ENCODE results near the gene CATSPER4.

Gene CATSPER4

DNA sequence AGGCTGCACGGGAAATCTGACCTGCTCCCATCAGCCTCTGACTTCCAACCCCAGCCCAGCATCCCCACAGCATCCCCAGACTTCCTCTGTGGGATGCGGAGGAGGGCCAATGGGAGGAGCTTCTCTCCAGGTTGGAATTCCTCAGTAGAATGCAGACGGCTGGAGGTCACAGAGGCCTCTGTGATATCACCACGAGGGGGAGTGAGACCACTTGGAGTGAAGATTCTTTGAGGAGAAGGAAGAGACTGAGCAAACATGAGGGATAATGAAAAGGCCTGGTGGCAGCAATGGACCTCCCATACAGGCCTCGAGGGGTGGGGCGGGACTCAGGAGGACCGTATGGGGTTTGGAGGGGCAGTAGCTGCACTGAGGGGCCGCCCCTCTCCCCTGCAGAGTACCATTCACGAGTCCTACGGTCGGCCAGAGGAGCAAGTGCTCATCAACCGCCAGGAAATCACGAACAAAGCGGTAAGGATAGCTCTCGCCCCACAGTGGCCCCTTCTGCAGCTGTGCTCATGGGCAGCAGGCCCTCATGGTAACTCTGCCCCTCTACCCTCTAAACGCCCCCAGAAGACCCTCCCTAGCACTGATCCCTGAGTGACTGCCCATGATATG is at the start of gene CATSPER4:
Gene CATSPER4 (plus strand): TSS at position 230 of the 615 bp plus-strand sequence. CDS start 26 bp downstream, at position 256.
- DNase-seq, result no peak

DNA sequence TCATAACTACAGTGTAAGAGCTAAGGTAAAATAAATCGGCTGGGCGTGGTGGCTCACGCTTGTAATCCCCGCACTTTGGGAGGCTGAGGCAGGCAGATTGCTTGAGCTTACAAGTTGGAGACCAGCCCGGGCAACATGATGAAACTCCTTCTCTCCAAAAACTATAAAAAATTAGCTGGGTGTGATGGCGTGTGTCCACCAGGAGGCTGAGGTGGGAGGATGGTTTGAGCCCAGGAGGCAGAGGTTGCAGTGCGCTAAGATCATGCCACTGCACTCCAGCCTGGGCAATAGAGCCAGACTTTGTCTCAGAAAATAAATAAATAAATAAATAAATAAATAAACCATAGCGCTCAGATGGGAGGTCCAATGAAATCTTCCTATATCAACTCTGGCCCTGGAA is 48.2 kb upstream of the CATSPER4 start:
- no peak for DNase-seq

DNA sequence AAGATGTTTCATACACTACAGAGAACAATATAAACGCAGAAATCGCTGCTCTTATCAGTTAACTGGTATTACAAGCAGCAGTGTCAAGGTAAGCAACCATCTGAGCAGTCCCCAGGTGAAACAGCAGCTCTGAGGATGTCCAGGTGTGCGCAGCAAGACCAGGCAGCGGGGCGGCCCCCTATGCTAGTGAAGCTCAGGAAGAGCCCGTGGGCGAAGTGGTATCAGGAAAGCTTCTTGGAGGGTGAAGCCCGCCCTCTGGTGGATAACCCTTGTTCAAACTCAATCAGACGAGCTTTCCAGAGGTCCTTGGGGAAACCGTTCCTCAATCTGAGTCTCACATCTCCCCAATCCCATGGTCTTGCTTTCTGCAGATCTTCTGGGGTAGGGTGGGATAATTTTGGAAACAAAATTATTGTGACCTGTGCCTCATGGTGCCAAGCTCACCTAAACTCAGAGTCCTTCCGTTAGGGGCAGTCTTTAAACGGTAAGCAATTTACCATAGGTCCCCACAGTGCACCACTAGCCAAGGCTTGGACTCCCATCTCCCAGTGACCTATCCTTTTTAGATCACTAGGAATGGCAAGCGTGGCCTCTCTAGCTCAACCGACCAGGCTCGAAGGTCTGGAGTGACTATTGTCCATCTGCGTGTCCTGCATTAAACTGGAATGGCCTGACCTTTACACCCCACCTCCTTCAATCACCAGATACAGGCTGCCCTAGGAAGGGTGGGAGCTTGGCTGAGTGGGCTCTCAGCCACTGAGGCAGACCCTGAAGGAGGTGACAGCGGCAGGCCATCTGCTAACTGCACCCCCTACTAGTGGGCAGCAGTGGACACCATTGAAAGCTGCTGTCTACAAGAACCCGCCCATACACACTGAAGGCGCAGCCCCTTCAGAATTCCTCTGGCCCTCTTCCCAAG is 45.1 kb upstream of the CATSPER4 start:
- DNase-seq, result peak; percentile 84

DNA sequence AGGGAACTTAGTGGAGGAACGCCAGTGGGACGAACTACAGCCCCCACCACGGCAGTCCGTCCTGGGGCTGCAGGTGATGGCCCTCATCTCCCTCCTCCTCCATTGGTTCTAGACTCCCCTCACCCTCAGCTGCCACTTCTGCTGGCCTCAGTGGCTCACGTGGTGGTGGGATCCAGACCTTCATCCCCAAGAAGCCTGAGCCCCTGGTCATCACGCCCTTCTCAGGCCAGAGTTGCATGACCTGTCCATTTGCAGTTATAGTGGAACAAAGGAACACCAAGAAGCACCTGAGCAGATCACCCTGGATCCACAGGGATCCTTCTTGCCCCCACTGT is 44.5 kb upstream of the CATSPER4 start:
- DNase-seq, result no peak

DNA sequence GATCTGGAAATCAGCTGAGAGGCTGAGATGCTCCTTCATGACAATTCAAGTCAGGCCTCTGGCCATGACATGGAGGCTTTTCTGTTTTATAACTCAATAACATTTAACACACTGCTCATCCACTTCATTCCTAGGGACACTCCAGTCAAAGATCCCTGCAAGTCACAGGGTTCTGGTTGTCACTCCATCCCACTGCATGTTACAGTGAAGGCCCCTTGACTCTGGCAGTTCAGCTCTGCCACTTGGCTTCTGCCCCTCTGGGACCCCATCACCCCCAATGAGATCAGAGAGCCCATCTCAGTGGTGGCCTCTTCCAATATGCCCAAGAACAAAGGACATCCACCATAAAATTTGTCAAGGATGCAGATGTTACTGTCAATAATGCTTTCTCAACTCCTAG is 41.5 kb upstream of the CATSPER4 start:
- no peak for DNase-seq

DNA sequence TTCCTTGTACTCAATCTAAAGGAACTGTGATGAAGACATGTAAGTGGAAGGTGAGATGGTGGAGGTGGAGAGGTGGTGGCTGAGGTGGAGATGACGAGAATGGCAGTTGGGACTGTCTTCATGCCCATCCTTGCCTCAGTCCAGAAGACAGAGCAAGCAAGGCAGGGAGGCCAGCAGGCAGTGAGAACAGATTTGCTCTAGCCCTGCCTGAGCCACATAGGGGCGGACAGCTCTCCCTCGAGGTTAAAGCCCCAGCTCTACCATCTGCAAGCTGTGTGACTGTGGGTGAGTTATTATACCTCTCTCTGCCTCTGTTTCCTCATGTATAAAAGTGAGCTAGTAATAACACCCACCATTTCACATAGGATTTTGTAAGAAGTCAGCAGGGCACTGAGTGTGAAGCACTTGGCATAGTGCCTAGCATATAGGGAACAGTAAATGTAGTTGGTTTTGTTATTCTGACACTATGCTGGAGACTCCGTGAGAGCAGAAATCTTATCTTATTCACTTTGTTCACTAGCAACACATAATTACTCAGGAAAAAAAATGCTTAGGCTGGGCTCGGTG is 36.4 kb upstream of the CATSPER4 start:
- no peak for DNase-seq

DNA sequence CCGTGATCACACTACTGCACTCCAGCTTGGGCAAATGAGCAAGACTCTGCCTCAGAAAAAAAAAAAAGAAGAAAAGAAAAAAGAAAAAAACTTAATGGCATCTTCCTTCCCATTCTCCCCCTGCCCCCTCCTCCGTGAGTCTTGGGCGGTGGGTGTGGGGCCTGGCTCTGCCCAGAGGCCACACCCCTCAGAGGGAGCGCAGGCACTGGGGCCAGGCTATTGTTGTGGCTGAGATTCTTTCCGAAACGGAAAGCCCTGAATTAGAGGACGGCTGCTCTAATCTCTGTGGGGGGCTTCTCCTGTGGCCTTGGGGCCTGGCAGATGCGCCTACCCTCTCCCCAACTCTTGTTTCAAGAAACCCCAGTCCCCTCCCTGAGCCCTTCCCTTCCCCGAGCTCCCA is 35.7 kb upstream of the CATSPER4 start:
- no peak for DNase-seq

DNA sequence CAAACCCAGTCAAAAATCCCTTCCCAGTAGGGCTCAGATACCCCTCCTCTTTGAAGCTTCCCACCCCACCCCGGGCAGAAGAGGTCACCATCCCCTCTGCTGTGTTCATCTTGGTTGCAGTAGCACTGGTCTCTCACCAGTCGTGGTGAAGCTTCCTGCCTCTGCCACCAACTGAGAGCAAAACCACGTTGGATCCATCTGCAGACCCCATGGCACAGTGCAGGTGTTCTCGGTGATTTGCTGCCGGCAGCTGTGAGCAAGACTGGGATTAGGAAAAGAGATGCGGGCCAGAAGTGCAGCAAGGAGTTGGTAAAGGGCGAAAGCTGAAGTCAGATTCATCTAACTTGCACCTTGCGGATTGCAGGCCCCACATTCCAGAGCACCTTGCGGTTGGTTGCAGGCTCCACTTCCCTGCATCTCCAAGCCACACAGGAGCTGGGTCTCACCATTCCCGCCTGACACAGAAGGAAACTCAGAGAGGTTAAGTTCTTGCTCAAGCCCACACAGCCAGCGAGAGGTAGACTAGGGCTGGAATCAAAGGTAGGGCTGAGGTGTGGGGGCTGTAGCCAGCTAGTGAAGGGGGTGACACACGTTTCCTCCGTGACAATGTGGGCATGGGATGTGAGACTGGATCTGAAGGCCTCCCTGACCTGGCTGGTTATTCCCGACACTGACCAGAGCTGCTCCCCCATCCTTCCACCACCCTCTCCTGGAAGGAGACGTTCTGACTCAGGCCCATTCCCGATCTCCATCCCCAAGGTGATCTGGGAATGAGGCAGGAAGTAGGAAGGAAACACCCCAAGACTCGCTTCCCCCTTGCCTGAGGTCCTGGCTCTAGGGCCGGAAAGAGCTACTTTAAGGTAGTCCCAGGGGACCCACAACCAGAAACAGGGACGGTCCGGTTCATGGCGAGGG is 34.8 kb upstream of the CATSPER4 start:
- no peak for DNase-seq

DNA sequence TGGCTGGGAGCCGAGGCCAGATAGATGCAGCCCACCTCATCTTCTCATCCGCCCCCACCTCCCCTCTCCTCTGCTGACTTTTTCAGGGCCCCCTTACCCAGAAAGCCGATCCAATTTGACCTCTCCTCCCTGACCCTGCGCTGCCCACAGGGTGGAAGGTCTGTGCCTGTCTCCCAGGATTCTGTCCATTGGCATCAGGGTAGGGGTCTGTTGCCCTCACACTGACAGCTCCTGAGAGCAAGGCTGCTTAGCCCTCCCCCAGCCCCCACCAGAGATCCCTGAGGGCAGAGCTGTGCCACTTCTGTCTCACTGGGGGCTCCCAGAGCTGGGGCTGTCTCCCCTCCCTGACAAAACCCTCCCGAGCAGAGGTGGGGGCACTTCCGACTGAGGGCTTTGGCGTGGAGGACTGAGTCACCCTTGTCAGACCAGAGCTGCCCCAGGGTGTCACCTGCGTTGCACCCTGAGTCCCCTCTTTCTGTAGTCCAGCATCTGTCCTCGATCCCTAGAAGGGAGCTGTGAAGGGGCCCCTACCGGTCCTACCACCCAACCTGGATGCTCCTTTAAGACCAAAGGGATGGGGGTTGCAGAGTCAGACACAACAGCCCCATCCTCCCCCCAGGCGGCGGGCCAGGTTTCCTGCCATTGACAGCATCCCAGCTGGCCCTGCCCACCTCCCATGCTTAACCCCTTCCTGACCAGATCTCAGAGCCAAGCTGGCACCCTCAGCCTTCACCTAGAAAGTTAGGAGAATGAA is 33.9 kb upstream of the CATSPER4 start:
- no peak for DNase-seq

DNA sequence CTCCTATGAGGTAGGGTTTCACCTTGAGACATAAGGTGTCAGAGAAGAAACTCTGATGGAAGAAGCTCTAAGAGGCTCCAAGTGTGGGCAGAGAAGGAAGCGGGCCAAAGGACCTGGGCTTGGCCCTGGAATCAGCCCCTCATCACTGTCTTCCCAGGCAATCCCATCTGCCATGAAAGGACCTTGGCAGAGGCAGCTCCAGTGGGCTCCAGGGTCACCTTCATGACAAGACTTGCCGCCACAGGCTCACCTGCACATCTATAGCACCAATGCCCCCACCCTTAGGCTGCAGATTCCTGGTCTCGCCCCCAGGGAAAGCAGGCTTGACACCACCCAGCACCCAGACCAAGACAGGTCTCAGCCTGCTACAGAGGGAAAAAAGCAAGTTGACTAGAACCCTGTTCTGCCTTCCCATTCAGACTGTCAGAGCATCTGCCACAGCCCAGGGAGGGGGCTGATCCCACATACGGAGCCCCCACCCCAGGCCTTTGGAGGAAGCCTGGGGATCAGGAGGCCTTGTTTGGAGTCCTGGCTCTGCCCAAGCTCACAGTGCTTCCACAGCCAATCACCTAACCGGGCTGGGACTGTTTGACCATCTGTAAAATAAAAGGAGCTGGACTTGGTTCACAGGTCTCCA is 32.0 kb upstream of the CATSPER4 start:
- no peak for DNase-seq

DNA sequence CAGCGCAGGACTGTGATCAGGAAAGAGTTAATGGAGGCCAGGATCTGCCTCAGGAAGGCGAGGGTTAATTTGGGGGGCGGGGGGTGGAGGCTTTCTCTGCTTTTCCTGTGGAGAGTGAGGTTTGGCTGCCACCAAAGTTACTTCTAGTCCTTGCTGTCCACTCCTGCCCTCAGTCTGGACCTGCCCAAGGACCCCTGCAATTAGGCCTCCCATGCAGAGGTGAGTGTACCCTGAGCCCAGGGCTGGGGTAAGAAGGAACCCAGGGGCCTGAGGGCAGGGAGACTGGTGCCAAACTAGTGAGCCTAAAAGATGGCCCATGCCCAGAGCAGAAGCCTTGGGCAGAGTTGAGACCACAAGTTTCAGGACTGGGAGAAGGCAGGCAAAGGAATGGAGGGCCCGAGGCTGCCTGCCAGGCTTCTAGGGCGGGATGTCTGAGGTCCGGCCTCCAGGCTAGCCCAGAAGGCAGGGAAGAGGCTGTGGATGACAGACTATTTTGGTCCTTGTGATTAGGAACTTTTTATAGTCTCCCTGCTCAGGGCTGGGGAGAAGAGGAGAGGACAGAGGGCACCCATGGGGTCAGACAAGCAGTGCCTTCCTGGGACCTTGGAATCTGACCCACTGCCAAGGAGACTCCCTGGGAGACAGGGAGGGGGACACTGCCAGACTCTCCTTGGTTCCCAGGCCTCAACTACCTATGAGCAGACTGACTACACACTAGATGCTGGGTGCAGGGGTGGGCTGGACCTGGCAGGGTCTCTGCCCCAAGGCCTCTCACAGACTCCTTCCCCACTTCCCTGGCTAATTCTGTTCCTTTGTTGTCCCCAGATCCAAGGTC is 31.3 kb upstream of the CATSPER4 start, which contains the start of gene FAM110D:
Gene FAM110D (plus strand): TSS at position 172 of the 835 bp plus-strand sequence. CDS start 2,213 bp downstream, outside the sequence.
- DNase-seq, result no peak

DNA sequence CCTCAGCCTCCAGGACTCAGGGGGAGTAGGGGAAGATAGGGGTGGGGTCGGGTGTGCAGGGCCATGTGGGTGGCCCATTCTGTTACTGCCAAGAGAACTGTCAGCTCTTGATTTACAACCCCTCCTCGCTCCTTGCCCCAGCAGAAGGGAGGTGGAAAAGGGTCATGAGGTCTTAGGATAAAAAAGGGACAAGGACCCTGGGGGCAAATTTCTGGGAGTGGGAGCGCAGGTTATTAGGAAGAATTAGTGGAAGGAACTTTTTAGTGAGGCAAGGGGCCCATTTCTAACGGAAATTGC is 30.7 kb upstream of the CATSPER4 start:
- DNase-seq, result no peak

DNA sequence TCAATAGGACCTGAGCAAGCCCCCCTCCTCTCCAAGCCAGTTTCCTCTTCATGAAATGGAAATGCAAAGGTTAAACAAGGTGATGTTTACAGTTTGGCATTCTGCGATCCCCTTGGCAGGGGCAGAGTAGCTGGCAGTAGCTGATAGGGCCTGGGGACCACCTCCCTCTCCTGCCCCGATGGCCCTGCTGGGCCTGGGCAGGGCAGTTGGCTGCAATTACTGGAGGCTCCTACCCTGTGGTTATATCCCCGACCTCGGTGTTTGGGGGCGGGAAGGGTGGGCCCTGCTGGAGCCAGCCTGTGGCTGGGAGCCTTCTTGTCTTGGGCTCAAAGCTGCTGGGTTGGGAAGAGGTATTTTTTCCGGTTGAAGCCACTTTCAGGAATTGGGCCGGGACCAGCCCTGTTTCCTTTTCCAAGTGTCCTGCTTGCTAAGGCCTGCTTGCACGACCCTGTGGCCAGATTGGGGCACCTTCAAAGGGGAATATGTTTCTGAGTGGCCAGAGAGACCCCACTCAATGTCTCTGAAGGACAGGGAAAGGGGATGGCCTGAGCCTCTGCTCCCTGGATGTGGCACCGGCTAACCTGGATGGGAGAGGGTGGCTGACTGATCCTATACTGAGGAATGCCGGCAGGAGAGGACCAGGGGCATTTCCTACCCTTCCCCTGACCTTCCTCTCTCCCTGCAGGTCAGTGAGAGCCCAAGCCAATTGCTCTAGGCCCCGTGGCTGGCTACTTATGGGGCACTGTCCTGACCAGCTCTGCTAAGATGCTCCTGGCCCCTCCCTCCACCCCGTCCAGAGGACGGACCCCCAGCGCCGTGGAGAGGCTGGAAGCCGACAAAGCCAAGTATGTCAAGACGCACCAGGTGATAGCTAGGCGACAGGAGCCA is 29.6 kb upstream of the CATSPER4 start:
- DNase-seq, result no peak

DNA sequence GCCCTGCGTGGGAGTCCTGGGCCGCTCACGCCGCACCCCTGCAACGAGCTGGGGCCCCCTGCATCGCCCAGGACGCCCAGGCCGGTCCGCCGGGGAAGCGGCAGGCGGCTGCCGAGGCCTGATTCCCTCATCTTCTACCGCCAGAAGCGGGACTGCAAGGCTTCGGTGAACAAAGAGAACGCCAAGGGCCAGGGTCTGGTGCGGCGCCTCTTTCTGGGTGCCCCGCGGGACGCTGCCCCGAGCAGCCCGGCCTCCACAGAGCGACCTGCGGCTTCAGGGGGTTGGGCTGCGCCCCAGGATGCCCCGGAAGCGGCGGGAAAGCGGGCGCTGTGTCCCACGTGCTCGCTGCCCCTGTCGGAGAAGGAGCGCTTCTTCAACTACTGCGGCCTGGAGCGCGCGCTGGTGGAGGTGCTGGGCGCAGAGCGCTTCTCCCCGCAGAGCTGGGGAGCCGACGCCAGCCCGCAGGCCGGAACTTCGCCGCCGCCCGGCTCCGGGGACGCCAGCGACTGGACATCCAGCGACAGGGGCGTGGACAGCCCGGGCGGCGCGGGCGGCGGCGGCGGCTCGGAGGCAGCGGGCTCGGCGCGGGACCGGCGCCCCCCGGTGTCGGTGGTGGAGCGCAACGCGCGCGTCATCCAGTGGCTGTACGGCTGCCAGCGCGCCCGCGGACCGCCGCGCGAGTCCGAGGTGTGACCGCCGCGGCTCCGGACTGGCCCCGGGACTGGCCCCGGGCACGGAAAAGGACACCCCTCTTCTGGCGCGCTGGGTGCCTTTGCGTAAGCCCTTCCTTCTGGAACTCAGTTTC is 28.8 kb upstream of the CATSPER4 start:
- DNase-seq, result peak; percentile 40

DNA sequence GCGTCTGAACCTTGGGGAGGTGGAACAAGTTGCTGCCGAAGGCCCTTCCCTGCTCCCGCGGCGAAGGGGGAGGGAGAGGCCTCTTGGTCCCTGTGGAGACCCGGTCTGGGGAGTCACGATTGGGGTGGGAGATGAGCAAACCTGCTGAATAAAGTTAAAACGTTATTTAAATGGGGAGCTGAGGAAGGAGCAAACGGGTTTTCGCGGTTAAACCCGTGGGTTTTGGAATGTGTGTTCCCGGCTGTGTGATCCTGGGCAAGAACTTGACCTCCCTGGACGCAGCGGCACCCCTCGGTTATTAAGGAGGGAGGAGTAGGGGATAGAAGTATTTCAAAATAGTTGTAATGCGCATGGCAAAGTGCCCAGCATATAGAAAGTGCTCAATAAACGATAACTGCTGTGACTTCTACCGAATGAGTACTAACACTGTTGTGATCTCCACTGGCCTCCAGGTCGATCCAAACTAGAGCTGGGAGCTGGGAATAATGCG is 28.1 kb upstream of the CATSPER4 start:
- DNase-seq, result no peak

DNA sequence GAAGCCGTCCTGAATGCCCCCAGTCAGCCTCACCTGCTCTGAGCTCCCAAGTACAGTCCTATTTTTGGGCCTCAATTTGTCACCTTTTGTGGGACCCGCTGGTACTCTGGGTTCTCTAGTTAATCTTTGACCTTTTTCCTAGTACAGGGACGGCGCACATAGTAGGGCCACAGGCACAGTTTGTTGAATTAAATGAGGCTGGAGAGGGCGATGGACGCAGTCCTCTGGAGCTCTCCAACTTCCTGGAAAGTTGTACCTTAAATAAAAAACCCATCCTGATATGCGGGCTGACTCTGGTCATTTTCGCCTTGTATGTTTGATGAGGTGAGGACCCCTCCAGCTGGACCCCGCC is 26.7 kb upstream of the CATSPER4 start:
- no peak for DNase-seq

DNA sequence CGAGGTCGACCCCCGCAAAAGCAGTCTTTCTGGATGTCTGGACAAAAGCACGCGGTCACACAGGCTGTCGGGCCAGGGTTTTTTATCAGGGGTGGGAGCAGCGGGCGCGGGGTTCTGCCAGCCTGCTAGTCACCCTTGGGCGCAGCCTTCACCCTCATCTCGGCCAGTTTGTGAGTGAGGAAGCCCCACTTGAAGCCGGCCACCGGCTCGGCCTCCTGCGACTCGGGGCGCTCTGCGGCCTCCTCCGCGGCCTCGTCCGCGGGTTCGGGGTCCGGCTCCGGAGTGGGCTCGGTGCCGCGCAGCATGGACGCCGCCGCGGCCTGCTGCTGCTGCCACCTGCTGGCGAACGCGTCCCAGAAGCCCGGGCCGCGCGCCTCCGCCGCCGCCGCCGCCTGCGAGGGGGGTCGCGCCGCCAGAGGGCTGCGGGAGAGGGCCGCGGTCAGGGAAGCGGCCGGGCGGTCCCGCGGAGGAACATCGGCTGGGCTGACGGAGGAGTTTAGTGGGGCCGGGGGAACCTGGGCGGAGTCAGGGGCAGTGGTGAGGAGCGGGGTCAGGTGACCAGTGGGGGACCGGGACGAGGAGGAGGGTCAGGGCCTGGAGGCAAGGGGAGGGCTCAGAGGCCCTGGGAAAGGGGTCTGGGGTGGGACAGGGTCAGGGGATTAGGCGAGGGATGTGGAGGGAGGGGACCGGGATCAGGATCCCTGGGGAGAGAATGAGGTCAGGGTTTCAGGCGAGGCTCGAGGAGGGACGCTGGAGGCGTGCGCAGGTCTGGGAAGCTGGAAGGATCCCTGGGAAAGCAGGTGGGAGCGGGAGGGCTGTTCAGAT is 26.2 kb upstream of the CATSPER4 start:
- peak; percentile 52 for DNase-seq
